ENCODE measurements around the gene CRHR2. TPM values are rescaled to one million over a fixed set of nuclear protein-coding genes. Genes with fewer than 3 reads are reported as not detected.

The CRHR2 gene
- polyA plus RNA-seq, 2 of the 4 experiments (the other 2 are of a cell fraction): not detected

GRCh38 chr7:30681331-30681797 lies 892 bp downstream of the CRHR2 start:
- Histone ChIP-seq H3K9me3 (no peaks in the 10 kb centered on the region), H3K4me1 (peaks cover 12% of the 10 kb centered on the region; the same call in 2 of the 3 replicates), H3K27ac (no peak overlapping the region), H3K4me2 (peak overlapping the region; percentile 100), H3K4me3 (peak overlapping the region; percentile 55; the same call in 1 of the 3 replicates)
- ChIA-PET POLR2A (no interaction called here), CTCF (interaction anchor here (0.6 to 1.8 kb wide), 5 partner anchors 11 to 71 kb away, joined by 3 to 6 read pairs (median 3); partner anchors contain the start of gene INMT)
- DNase-seq (ENCODE audit: low read depth in 1 of 2, low spot score in 1 of 2): no peak
- no peak for TF ChIP-seq ZFP36 (IDR thresholded peaks at IDR 0.05; ENCODE audit: borderline replicate concordance, partially characterized antibody)
- 0 out of 6 replicates have a peak, but pooled peaks of 1 of the 2 experiments have one; percentile 4 for ATAC-seq
- 45% methylated on average over 16 of the region's 16 CpGs for WGBS (ENCODE audit: missing lambda C conversion rate)
- no peak for FAIRE-seq

GRCh38 chr7:30679664-30680063 lies 2.6 kb downstream of the CRHR2 start:
- POLR2A ChIA-PET: no interaction called here
- ATAC-seq (no peak), DNase-seq (ENCODE audit: low read depth in 1 of 2, low spot score in 1 of 2) (no peak), FAIRE-seq (no peak)
- Histone ChIP-seq H3K4me2 (no peak overlapping the region), H3K4me3 (no peak overlapping the region), H3K27ac (no peak overlapping the region), H3K4me1 (peaks cover 12% of the 10 kb centered on the region; the same call in 2 of the 3 replicates), H3K9me3 (no peaks in the 10 kb centered on the region)
- CTCF ChIA-PET: interaction anchor here (1.0 to 1.4 kb wide), 5 partner anchors 9 to 22 kb away, joined by 3 to 5 read pairs (median 3); no protein-coding TSS in a partner anchor
- TF ChIP-seq RAD21 (conservative IDR thresholded peaks at IDR 0.05 in 1 of 2, IDR thresholded peaks at IDR 0.05 in 1 of 2) (no peak), FOSL2 (IDR thresholded peaks at IDR 0.05) (no peak), FOSL2 (CRISPR knock-in tag; IDR thresholded peaks at IDR 0.05) (no peak), SMC3 (IDR thresholded peaks at IDR 0.05) (no peak), HOXB13 (CRISPR knock-in tag; IDR thresholded peaks at IDR 0.05; ENCODE audit: low read depth) (no peak), SREBF2 (IDR thresholded peaks at IDR 0.05) (no peak), KDM5A (IDR thresholded peaks at IDR 0.05) (no peak), TP53 (CRISPR knock-in tag; IDR thresholded peaks at IDR 0.05) (no peak)
- TF ChIP-seq, protein P1, sequence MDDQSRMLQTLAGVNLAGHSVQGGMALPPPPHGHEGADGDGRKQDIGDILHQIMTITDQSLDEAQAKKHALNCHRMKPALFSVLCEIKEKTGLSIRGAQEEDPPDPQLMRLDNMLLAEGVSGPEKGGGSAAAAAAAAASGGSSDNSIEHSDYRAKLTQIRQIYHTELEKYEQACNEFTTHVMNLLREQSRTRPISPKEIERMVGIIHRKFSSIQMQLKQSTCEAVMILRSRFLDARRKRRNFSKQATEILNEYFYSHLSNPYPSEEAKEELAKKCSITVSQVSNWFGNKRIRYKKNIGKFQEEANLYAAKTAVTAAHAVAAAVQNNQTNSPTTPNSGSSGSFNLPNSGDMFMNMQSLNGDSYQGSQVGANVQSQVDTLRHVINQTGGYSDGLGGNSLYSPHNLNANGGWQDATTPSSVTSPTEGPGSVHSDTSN (IDR thresholded peaks at IDR 0.05): no peak
- WGBS (ENCODE audit: missing lambda C conversion rate): 11% methylated on average over 2 of the region's 2 CpGs

- TF ChIP-seq BHLHE40 (IDR thresholded peaks at IDR 0.05; ENCODE audit: low read depth, low read length) (no peak), CEBPB (IDR thresholded peaks at IDR 0.05) (no peak), HOXA7 (CRISPR knock-in tag; IDR thresholded peaks at IDR 0.05) (no peak), ZFP36 (IDR thresholded peaks at IDR 0.05; ENCODE audit: borderline replicate concordance, partially characterized antibody) (no peak), PHF8 (IDR thresholded peaks at IDR 0.05; ENCODE audit: borderline replicate concordance, low read depth) (no peak)
- TF ChIP-seq, protein P2, sequence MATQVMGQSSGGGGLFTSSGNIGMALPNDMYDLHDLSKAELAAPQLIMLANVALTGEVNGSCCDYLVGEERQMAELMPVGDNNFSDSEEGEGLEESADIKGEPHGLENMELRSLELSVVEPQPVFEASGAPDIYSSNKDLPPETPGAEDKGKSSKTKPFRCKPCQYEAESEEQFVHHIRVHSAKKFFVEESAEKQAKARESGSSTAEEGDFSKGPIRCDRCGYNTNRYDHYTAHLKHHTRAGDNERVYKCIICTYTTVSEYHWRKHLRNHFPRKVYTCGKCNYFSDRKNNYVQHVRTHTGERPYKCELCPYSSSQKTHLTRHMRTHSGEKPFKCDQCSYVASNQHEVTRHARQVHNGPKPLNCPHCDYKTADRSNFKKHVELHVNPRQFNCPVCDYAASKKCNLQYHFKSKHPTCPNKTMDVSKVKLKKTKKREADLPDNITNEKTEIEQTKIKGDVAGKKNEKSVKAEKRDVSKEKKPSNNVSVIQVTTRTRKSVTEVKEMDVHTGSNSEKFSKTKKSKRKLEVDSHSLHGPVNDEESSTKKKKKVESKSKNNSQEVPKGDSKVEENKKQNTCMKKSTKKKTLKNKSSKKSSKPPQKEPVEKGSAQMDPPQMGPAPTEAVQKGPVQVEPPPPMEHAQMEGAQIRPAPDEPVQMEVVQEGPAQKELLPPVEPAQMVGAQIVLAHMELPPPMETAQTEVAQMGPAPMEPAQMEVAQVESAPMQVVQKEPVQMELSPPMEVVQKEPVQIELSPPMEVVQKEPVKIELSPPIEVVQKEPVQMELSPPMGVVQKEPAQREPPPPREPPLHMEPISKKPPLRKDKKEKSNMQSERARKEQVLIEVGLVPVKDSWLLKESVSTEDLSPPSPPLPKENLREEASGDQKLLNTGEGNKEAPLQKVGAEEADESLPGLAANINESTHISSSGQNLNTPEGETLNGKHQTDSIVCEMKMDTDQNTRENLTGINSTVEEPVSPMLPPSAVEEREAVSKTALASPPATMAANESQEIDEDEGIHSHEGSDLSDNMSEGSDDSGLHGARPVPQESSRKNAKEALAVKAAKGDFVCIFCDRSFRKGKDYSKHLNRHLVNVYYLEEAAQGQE (IDR thresholded peaks at IDR 0.05): no peak
- no peak overlapping the region for H3K4me3 ChIP-seq
- no peak for ATAC-seq
- no peak overlapping the region for H3K4me2 ChIP-seq
- no peak overlapping the region for H3K27ac ChIP-seq
- no peaks in the 10 kb centered on the region for H3K9me3 ChIP-seq
- peaks cover 12% of the 10 kb centered on the region; the same call in 2 of the 3 replicates for H3K4me1 ChIP-seq
- 83% methylated on average over 2 of the region's 2 CpGs for WGBS (ENCODE audit: missing lambda C conversion rate)
- ChIA-PET CTCF (interaction anchor here (1.0 to 1.2 kb wide), 4 partner anchors 10 to 23 kb away, joined by 3 to 5 read pairs (median 4); no protein-coding TSS in a partner anchor), POLR2A (no interaction called here)
- DNase-seq (ENCODE audit: low read depth in 1 of 2, low spot score in 1 of 2): no peak
- no peak for FAIRE-seq
Observed at GRCh38 chr7:30678805-30679204, 3.5 kb downstream of the CRHR2 start.

All from A549 (cell line).